Ramos (cell line): Measurements from ENCODE around the gene UBXN2A.
"Not testable (repeated sequence)": the region's sequence is repeated elsewhere in the genome, so short reads cannot be mapped to it uniquely, and the experiment has no call there.

Source experiments
- in situ Hi-C: fragments of 300-500 bp; cut with MboI; formaldehyde crosslinking; loops from one replicate; pipeline ENCODE4 v1.14.3; 2022; ENCODE audit warnings: low sequenced_read_pairs; ENCODE audit not compliant: unreplicated experiment

The UBXN2A gene

GRCh38 chr2:24010477-24011249, 70.4 kb downstream of the UBXN2A start:
- in situ Hi-C loops, result no loop called here

DNA sequence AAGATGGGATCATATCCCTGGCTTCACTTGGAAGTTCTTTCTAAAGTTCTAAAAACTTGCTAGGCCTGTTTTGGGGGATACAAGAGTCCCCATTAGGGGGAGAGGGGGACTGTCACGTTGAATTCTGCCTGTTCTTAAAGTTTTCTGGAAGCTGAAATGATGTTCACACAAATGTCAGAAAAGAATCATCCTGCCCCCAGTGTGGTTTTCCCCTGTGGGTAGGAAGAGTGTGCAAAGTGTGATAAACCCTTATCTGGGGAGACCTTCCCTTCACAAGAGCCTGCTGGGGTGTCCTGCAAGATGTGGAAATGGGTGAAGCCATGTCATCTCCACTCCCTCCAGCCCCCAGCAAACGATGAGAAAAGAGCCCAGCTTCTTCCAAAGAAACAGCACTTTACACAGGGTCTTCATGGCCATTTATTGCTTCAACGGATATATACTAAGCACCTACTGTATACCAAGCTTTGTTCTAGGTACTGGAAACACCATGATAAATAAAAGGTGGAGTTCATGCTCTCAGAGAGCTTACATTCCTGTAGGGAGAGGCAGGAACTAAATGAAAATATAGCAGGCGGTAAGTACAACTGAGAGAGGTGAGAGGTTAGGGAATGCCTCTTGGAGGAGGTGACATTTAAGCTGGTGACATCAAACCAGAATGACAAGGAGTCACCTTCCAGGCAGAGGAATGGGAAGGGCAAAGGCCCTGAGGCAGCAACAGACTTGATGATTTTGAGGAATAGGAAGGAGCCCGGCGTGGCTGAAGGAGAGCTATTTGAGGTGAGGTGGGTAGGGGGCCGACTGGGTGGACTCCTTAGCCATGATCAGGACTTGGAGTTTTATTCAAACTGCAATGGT, 71.2 kb downstream of the UBXN2A start:
- in situ Hi-C loops, result no loop called here

DNA sequence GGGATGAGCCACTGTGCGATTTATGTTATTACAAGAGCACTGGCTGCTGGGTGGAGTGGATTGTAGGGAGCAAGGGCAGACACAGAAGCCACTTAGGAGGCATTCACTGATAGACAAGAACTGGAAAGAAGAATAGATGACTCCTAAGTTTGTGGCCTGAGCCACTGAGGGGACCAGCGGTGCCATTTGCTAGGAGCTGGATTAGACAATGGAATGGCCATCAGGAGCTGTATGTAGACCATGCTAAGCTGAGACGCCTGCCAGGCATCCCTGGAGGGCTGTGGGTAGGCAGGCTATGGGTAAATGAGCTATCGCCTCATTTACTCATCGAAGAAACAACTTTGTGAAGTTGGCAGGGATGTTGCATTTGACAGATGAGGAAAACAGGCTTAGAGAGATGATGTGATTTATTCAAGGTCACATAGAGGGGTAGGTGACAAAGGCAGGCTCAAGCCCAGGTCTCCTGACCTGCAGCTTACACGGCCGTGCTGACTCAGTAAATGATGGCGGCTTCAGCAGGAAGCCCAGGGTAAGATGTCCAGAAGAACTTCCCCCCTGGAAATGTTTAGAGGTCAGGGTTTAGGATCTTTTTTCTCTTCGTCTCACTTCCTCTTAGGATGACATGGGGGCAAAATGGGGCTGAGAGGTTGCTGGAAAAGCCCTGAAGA, 72.4 kb downstream of the UBXN2A start:
- in situ Hi-C loops, result no loop called here

DNA sequence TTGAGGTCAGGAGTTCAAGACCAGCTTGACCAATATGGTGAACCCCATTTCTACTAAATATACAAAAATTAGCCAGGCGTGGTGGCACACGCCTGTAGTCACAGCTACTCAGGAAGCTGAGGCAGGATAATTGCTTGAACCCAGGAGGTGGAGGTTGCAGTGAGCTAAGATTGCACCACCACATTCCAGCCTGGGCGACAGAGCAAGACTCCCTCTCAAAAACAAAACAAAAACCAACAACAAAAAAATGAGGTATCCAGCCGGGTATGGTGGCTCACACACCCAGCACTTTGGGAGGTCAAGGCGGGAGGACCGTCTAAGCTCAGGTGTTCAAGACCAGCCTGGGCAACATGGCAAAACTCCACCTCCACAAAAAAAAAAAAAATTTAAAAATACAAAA, 74.6 kb downstream of the UBXN2A start:
- in situ Hi-C loops, result not testable (repeated sequence)

DNA sequence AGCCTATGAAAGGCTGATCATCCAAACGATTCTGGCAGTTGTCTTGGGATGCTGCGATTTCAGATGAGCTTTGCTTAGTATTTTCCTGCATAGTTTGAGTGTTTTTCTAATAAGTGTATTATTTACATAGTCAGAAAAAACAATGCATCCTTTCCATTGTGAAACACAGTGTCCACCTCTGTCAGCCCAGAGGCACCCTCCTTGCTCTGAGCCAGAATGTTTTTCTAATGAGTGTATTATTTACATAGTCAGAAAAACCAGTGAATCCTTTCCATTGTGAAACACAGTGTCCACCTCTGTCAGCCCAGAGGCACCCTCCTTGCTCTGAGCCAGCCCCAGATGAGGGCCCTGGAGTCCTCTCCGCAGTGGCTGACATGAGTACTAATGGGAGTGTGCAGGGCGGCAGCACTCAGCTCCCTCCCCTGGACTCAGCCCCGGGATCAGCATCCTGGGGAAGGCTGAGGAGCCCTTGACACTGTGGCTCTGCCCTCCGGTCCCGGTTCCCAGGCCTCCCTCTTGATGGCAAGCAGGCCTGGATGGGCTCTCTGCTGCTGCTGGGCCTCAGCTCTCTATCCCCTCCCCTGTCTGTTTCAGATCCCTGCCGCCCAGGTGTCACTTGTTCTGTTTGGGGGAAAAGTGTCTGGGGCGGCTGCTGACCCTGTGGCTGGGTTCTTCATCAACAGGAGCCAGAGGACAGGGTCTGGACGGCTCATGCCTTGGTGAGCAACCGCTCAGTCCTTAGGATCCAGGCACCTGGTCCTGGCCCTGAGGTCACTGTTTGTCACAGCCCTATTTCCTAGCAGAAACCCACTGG, 75.5 kb downstream of the UBXN2A start:
- in situ Hi-C loops, result no loop called here

DNA sequence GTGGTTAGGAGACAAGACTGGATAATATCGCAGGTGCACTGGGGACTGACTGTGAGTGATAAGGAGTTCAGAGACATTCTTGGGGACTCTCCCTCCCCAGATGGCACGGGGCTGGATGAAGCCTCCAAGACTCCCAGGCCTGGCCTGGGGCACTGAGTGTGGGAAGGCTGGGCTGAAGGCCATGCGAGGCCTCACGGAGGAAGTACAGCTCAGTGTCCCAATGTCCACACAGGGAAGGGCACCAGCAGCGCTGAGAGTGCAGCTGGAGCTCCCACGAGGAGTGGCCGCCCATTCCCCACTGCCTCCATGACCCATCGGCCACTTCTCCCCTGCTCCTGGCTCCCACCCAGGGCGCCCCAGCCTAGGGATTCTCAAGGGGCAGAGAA, 76.1 kb downstream of the UBXN2A start:
- in situ Hi-C loops, result no loop called here

GRCh38 chr2:24016853-24017703, 76.8 kb downstream of the UBXN2A start:
- in situ Hi-C loops, result no loop called here

DNA sequence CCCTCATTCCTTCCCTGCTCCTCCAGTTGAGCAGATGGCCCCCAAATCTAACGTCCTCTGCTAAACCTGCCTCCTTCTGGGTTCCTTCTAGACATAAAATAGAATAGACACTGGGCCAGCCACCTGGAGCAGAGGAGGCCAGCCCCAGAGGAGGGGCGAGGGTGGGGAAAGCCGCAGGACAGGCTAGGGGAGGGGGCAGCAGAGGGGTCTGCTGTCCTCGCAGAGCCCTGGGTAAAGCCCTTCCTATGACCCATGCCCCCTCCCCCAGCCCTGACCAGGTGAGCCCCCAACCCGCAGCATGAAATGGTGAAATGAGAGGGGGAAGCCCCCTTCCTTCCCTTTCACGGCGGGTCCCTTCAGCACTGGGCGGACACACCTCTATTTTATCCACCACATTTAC, 77.4 kb downstream of the UBXN2A start:
- in situ Hi-C loops, result no loop called here

GRCh38 chr2:24018241-24018640, 78.0 kb downstream of the UBXN2A start:
- in situ Hi-C loops, result no loop called here

GRCh38 chr2:24019729-24020128, 79.5 kb downstream of the UBXN2A start:
- in situ Hi-C loops, result no loop called here

DNA sequence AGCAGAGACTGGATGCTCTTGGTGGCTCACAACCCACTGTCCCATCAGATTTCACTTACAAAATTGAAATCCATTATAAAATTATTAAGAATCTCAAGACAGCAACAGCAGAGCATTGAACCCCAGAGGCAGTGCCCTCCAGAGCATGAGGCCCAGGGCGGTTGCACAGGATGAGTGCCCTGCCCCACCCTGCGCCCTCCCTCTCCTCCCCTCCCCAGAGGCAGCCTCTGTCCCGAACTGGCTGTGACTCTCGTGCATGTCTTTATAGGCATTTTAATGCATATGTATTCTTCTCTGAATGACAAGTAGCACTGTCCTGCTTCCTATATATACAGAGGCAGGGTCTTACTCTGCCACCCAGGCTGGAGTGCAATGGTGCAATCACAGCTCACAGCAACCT, 80.0 kb downstream of the UBXN2A start:
- in situ Hi-C loops, result no loop called here

DNA sequence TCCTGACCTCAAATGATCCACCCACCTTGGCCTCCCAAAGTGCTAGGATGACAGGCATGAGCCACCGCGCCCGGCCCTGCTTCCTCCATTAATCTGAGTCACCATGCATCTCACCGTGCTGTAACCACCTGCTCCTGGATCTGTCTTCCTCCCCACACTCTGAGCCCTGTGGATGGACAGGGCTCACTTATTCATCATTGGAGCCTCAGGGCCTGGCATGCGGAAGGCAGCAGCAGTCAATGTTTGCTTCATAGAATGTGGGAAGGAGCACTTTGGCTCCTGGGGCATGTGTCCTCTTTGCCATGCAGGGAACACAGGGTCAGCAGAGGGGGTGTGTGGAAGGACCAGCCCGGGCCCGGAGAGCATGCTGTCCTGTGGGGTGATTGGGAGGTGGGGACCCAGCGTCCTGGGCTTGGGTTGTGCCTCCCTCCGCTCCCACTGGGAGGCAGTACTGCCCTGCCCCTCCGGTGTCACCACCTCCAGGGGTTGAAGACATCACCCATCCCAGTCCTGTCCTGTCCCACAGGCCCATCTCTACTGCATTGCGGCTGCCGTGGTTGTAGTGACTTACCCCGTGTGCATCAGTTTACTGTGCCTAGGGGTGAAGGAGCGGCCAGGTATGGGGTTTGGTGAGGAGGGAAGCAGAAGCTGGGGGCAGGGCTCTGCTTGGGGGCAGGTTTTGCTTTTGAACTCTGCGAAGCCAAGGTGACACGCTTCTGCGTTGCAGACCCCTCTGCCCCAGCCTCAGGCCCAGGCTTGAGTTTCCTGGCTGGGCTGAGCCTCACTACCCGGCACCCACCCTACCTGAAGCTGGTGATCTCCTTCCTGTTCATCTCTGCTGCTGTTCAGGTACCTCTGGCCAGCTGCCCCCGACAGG, 81.1 kb downstream of the UBXN2A start:
- in situ Hi-C loops, result no loop called here

DNA sequence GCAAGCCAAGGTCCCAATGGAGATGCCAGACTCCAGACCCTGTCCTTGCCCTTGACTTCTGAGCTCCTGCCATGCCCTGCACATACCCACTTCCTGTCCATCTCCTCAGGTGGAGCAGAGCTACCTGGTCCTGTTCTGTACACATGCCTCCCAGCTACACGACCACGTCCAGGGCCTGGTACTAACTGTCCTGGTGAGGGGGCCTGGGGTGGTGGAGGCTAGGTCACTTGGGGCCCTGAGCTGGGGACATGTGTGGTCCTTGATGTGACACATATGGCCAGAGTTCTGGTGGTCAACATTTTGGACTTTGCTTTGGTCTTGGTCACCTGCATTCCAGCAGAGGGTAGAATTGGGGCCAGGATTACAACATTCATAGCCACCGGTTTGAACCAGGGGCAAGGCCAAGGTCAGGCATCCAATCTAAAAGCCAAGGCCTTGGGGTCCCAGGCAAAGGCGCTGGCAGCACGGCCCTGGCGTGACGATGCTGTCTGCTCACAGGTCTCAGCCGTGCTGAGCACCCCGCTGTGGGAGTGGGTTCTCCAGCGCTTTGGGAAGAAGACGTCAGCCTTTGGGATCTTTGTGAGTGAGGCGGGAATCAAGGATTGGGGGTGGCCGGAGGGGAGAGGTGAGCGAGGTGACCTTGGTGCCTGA, 82.2 kb downstream of the UBXN2A start:
- in situ Hi-C loops, result no loop called here

DNA sequence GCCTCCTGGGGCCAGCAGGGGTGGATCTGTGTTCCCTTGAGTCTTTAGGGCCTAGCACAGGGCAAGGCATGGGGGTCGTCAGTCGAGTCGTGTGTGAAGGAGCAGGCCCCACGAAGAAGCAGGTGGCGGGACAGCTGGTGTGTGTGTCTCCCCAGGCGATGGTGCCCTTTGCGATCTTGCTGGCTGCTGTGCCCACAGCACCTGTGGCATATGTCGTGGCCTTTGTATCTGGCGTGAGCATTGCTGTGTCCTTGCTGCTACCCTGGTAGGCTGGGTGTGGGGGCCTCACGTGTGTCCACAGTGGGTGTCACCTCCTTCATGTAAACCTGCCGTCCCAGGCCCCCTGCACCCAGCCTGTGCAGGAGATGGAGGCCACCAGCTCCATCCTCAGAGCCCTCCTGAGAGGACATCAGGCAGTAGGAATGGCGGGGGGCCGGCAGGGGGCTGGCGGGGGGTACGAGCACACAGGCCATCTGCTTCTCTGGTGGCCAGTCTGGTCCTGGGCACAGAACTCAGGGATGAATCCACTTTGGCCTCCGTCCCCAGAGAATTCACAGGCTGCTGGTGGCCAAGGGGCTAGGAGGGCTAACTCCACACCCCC, 82.8 kb downstream of the UBXN2A start:
- in situ Hi-C loops, result no loop called here

- in situ Hi-C loops, result no loop called here
Observed at GRCh38 chr2:24024018-24024417, 83.8 kb downstream of the UBXN2A start.

GRCh38 chr2:24024996-24025663, 84.9 kb downstream of the UBXN2A start:
- in situ Hi-C loops, result no loop called here

GRCh38 chr2:24026233-24026632, 86.0 kb downstream of the UBXN2A start:
- in situ Hi-C loops, result no loop called here
